GM18873 (cell line): Measurements from ENCODE around the gene GRAPL.
"Not testable (repeated sequence)": the region's sequence is repeated elsewhere in the genome, so short reads cannot be mapped to it uniquely, and the experiment has no call there.

Experiments
- ATAC-seq: cut with Tn5 transposase; IDR thresholded peaks from one replicate; pipeline ENCODE4 v1.9.1; 2021; ENCODE audit warnings: mild to moderate bottlenecking, moderate library complexity, moderate number of reproducible peaks; ENCODE audit not compliant: unreplicated experiment, low FRiP score

The GRAPL gene

GRCh38 chr17:19187883-19188869 is 60.8 kb downstream of the GRAPL start:
- peak; percentile 28 for ATAC-seq

- ATAC-seq = peak; percentile 51
Measured at GRCh38 chr17:19188870-19189708, 61.7 kb downstream of the GRAPL start.

DNA sequence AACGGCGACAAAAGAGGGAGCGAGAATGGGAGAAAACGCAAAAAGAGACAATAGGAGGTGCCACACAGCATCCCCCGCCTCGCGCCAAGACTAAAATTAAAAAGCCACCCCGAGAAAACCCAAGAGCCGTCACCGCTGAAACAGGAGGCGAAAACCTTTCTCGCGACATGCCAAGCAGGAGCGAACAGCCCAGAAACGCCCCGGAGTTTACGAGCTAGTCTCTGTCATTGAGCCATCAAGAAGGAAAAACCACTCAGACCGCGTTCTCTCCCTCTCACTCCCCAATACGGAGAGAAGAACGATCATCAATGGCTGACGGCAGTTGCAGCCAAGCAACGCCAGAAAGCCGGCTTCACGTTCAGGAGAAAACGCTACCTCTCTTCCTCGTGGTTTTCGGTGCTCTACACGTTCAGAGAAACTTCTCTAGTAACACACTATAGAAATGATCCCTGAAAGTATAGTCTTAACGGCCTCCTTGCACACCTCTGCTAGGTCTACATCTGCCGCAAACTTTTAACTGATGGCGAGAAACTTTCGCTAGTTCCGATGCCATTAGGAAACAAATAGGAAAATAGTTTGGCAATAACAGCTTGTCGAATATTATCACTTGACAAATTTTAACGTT is 62.5 kb downstream of the GRAPL start:
- ATAC-seq = not testable (repeated sequence)

- ATAC-seq = peak; percentile 72
Measured at GRCh38 chr17:19196382-19197204, 69.2 kb downstream of the GRAPL start.

GRCh38 chr17:19202448-19202847 is 75.1 kb downstream of the GRAPL start:
- ATAC-seq = peak; percentile 65

DNA sequence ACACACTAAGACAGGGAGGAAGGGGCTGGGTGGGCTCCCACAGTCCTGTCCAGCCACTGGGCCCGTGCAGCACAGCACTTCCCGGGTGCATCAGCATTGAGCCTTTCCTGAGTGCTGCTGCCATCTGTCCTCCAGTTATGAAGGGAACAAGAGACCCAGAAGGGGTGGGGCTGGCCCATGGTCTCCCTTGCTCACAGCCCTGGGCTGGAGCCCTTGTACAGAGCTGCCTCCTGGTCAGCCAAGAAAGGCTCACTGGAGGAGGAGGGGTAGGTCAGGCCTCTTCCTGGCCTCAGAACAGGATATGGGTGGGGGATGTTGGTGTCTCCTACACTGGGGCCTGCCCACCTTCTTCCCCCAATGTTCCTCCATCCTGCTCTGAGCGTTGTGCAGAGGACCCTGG is 76.0 kb downstream of the GRAPL start:
- ATAC-seq = not testable (repeated sequence)
